GM19099 (cell line): Measurements from ENCODE around the gene STOX2.

Source experiments
- POLR2A ChIP-seq: IDR thresholded peaks from 3 replicates; pipeline ENCODE4 v1.6.1; 2011; ENCODE audit warnings: low read depth; ENCODE audit not compliant: insufficient read length; ENCODE audit errors: extremely low read depth

The STOX2 gene

GRCh38 chr4:184014301-184014700 is 109.2 kb downstream of the STOX2 start:
- no peak for TF ChIP-seq POLR2A

- no peak for TF ChIP-seq POLR2A
Measured at GRCh38 chr4:184016759-184017668, 111.9 kb downstream of the STOX2 start.

- no peak for TF ChIP-seq POLR2A
Measured at GRCh38 chr4:184019076-184019475, 114.0 kb downstream of the STOX2 start.

- no peak for TF ChIP-seq POLR2A
Measured at GRCh38 chr4:184019667-184020623, 114.8 kb downstream of the STOX2 start.

GRCh38 chr4:184021389-184021788 is 116.3 kb downstream of the STOX2 start:
- no peak for TF ChIP-seq POLR2A

GRCh38 chr4:184022679-184023383 is 117.7 kb downstream of the STOX2 start:
- no peak for TF ChIP-seq POLR2A

GRCh38 chr4:184024637-184025036 is 119.5 kb downstream of the STOX2 start:
- TF ChIP-seq POLR2A, result no peak

- TF ChIP-seq POLR2A, result no peak
Measured at GRCh38 chr4:184028561-184029374, 123.7 kb downstream of the STOX2 start.

- no peak for TF ChIP-seq POLR2A
Measured at GRCh38 chr4:184030036-184030435, 124.9 kb downstream of the STOX2 start.

- no peak for TF ChIP-seq POLR2A
Measured at GRCh38 chr4:184030764-184031163, 125.7 kb downstream of the STOX2 start.

GRCh38 chr4:184032091-184032490 is 127.0 kb downstream of the STOX2 start:
- no peak for TF ChIP-seq POLR2A

- no peak for TF ChIP-seq POLR2A
Measured at GRCh38 chr4:184039963-184040383, 134.9 kb downstream of the STOX2 start.

GRCh38 chr4:184041156-184041555 is 136.0 kb downstream of the STOX2 start:
- no peak for TF ChIP-seq POLR2A

- no peak for TF ChIP-seq POLR2A
Measured at GRCh38 chr4:184046148-184046547, 141.0 kb downstream of the STOX2 start.

- TF ChIP-seq POLR2A, result no peak
Measured at GRCh38 chr4:184052616-184053015, 147.5 kb downstream of the STOX2 start.

GRCh38 chr4:184053434-184053833 is 148.3 kb downstream of the STOX2 start:
- TF ChIP-seq POLR2A, result no peak
